Measurements from ENCODE around the gene PLAC9.

The PLAC9 gene

GRCh38 chr10:80150172-80150571 lies 17.6 kb downstream of the PLAC9 start:
- peaks cover 5% of the 10 kb centered on the region; the same call in 1 of the 2 replicates for H3K36me3 ChIP-seq (replicated peaks; ENCODE audit: insufficient read depth, low read length)
- H3K4me2 ChIP-seq (ENCODE audit: low read depth, low read length), result no peak overlapping the region
- no peak for TF ChIP-seq EZH2phosphoT487 (IDR thresholded peaks at IDR 0.05; ENCODE audit: low read length)
- TF ChIP-seq CTCF (IDR thresholded peaks at IDR 0.05; ENCODE audit: low read length), result no peak
- no peak for TF ChIP-seq EZH2 (optimal IDR thresholded peaks at IDR 0.05; ENCODE audit: low read depth, low read length)

GRCh38 chr10:80152820-80153219 lies 20.3 kb downstream of the PLAC9 start:
- H3F3A ChIP-seq (ENCODE audit: insufficient read depth, low read length), result no peaks in the 10 kb centered on the region
- DNase-seq, result no peak
- H3K27ac ChIP-seq (ENCODE audit: low read length), result no peak overlapping the region
- no peak for TF ChIP-seq CTCF (IDR thresholded peaks at IDR 0.05; ENCODE audit: low read length)
- no peak for TF ChIP-seq EZH2phosphoT487 (IDR thresholded peaks at IDR 0.05; ENCODE audit: low read length)
- TF ChIP-seq EZH2 (optimal IDR thresholded peaks at IDR 0.05; ENCODE audit: low read depth, low read length), result no peak
- no peaks in the 10 kb centered on the region for H3K79me2 ChIP-seq (ENCODE audit: low read length)
- no peaks in the 10 kb centered on the region for H4K20me1 ChIP-seq (ENCODE audit: insufficient read depth, low read length)
- H3K4me3 ChIP-seq (ENCODE audit: low read length), result no peak overlapping the region
- no peaks in the 10 kb centered on the region for H3K4me1 ChIP-seq (ENCODE audit: low read length)
- H3K27me3 ChIP-seq (replicated peaks; ENCODE audit: insufficient read depth, low read length), result no peaks in the 10 kb centered on the region
- H2AFZ ChIP-seq (ENCODE audit: low read length), result no peak overlapping the region
- H3K36me3 ChIP-seq (replicated peaks; ENCODE audit: insufficient read depth, low read length), result peaks cover 16% of the 10 kb centered on the region; the same call in 1 of the 2 replicates
- no peaks in the 10 kb centered on the region for H3K9me3 ChIP-seq (replicated peaks; ENCODE audit: insufficient read depth, low read length)
- no peaks in the 10 kb centered on the region for H3K9me2 ChIP-seq (replicated peaks; ENCODE audit: insufficient read depth, low read length)
- no peak overlapping the region for H3K9ac ChIP-seq (ENCODE audit: low read length)
- no peak overlapping the region for H3K4me2 ChIP-seq (ENCODE audit: low read depth, low read length)

More at GRCh38 chr10:80150172-80150571, 17.6 kb downstream of the PLAC9 start:
- no peak for DNase-seq
- Histone ChIP-seq H4K20me1 (ENCODE audit: insufficient read depth, low read length) (no peaks in the 10 kb centered on the region), H3F3A (ENCODE audit: insufficient read depth, low read length) (peaks cover 13% of the 10 kb centered on the region), H3K9me3 (replicated peaks; ENCODE audit: insufficient read depth, low read length) (no peaks in the 10 kb centered on the region), H3K27ac (ENCODE audit: low read length) (no peak overlapping the region), H3K4me1 (ENCODE audit: low read length) (peaks cover 12% of the 10 kb centered on the region), H2AFZ (ENCODE audit: low read length) (no peak overlapping the region), H3K9me2 (replicated peaks; ENCODE audit: insufficient read depth, low read length) (no peaks in the 10 kb centered on the region), H3K79me2 (ENCODE audit: low read length) (no peaks in the 10 kb centered on the region), H3K4me3 (ENCODE audit: low read length) (no peak overlapping the region), H3K27me3 (replicated peaks; ENCODE audit: insufficient read depth, low read length) (no peaks in the 10 kb centered on the region), H3K9ac (ENCODE audit: low read length) (no peak overlapping the region)

- no peaks in the 10 kb centered on the region for H3K9me2 ChIP-seq (replicated peaks; ENCODE audit: insufficient read depth, low read length)
- H2AFZ ChIP-seq (ENCODE audit: low read length), result no peak overlapping the region
- no peaks in the 10 kb centered on the region for H3K27me3 ChIP-seq (replicated peaks; ENCODE audit: insufficient read depth, low read length)
- H3K27ac ChIP-seq (ENCODE audit: low read length), result no peak overlapping the region
- no peaks in the 10 kb centered on the region for H3K79me2 ChIP-seq (ENCODE audit: low read length)
- H4K20me1 ChIP-seq (ENCODE audit: insufficient read depth, low read length), result no peaks in the 10 kb centered on the region
- H3K4me1 ChIP-seq (ENCODE audit: low read length), result no peaks in the 10 kb centered on the region
- DNase-seq, result no peak
- H3K4me3 ChIP-seq (ENCODE audit: low read length), result no peak overlapping the region
- TF ChIP-seq EZH2phosphoT487 (IDR thresholded peaks at IDR 0.05; ENCODE audit: low read length) (no peak), CTCF (IDR thresholded peaks at IDR 0.05; ENCODE audit: low read length) (no peak)
- H3K9me3 ChIP-seq (replicated peaks; ENCODE audit: insufficient read depth, low read length), result no peaks in the 10 kb centered on the region
- no peaks in the 10 kb centered on the region for H3F3A ChIP-seq (ENCODE audit: insufficient read depth, low read length)
- H3K36me3 ChIP-seq (replicated peaks; ENCODE audit: insufficient read depth, low read length), result peaks cover 16% of the 10 kb centered on the region; the same call in 1 of the 2 replicates
- no peak overlapping the region for H3K9ac ChIP-seq (ENCODE audit: low read length)
- no peak overlapping the region for H3K4me2 ChIP-seq (ENCODE audit: low read depth, low read length)
Observed at GRCh38 chr10:80153460-80153859, 20.9 kb downstream of the PLAC9 start.

All from MM.1S (cell line).